ENCODE data around the gene PDCD11. TPM values are rescaled to one million over a fixed set of nuclear protein-coding genes. Genes with fewer than 3 reads are reported as not detected.

The PDCD11 gene
- total RNA-seq, 1 experiment from 2014 or later = 81.7 TPM

- no peak for DNase-seq (ENCODE audit: unreplicated experiment)
- H3K36me3 Mint-ChIP-seq (ENCODE audit: insufficient read depth, unreplicated experiment) = peaks cover 86% of the 10 kb centered on the region
- H3K4me3 Mint-ChIP-seq (ENCODE audit: unreplicated experiment) = no peak overlapping the region
- H3K27me3 Mint-ChIP-seq (ENCODE audit: insufficient read depth, unreplicated experiment) = no peaks in the 10 kb centered on the region
- TF ChIP-seq CTCF (IDR thresholded peaks at IDR 0.05; ENCODE audit: unreplicated experiment) = no peak
- intact Hi-C loops (cut with micrococcal nuclease) = no loop called here
- no peaks in the 10 kb centered on the region for H3K9me3 Mint-ChIP-seq (ENCODE audit: unreplicated experiment)
- no peaks in the 10 kb centered on the region for H3K4me1 Mint-ChIP-seq (ENCODE audit: insufficient read depth, unreplicated experiment)
- no TSS peak for BruUV-seq (replicated peaks)
- H3K27ac Mint-ChIP-seq (ENCODE audit: low read depth, unreplicated experiment) = no peak overlapping the region
- ChIA-PET CTCF (no interaction called here), POLR2A (interaction anchor here (1.3 to 1.5 kb wide), 2 partner anchors 13 to 15 kb away, joined by 4 to 7 read pairs; partner anchors contain the start of gene TAF5)
These were observed 13.7 kb upstream of the PDCD11 start for GRCh38 chr10:103382769-103383168.

DNA sequence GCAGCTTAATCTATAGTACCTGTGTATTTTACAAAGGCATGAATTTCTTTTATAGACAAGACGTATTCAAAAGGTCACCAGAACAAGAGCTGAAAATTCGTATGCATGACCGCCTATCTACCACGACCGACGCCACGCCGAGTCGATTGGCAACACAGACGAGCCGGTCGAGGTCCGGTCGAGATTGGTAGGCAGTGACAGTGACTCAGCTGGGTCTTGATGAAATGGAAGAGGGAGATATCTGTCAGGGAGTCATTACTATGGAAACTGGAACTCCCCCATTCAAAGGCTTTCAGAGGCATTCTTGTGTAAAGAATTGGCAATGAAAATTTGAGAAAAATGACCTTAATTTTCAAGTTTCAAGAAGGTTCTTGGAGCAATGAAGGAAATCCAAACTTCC, 2.2 kb upstream of the PDCD11 start:
- H3K4me1 Mint-ChIP-seq (ENCODE audit: insufficient read depth, unreplicated experiment) = peaks cover 21% of the 10 kb centered on the region
- no TSS peak for BruUV-seq (replicated peaks)
- TF ChIP-seq CTCF (IDR thresholded peaks at IDR 0.05; ENCODE audit: unreplicated experiment) = no peak
- H3K9me3 Mint-ChIP-seq (ENCODE audit: unreplicated experiment) = no peaks in the 10 kb centered on the region
- POLR2A ChIA-PET = interaction anchor here (1.2 to 5.7 kb wide), 2 partner anchors 20 to 26 kb away, joined by 4 to 62 read pairs; partner anchors contain the start of gene TAF5
- no peaks in the 10 kb centered on the region for H3K27me3 Mint-ChIP-seq (ENCODE audit: insufficient read depth, unreplicated experiment)
- no peak for DNase-seq (ENCODE audit: unreplicated experiment)
- peak overlapping the region; percentile 25 for H3K4me3 Mint-ChIP-seq (ENCODE audit: unreplicated experiment)
- CTCF ChIA-PET = interaction anchor here (0.6 to 0.7 kb wide), 2 partner anchors 27 to 87 kb away, joined by 3 to 5 read pairs; no protein-coding TSS in a partner anchor
- no peak overlapping the region for H3K27ac Mint-ChIP-seq (ENCODE audit: low read depth, unreplicated experiment)
- peaks cover 77% of the 10 kb centered on the region for H3K36me3 Mint-ChIP-seq (ENCODE audit: insufficient read depth, unreplicated experiment)
- intact Hi-C loops (cut with micrococcal nuclease) = no loop called here

GRCh38 chr10:103395754-103396066, 716 bp upstream of the PDCD11 start:
- no peak for TF ChIP-seq CTCF (IDR thresholded peaks at IDR 0.05; ENCODE audit: unreplicated experiment)
- Mint-ChIP-seq H3K9me3 (ENCODE audit: unreplicated experiment) (no peaks in the 10 kb centered on the region), H3K4me3 (ENCODE audit: unreplicated experiment) (peak overlapping the region; percentile 96), H3K36me3 (ENCODE audit: insufficient read depth, unreplicated experiment) (peaks cover 81% of the 10 kb centered on the region), H3K27ac (ENCODE audit: low read depth, unreplicated experiment) (peak overlapping the region; percentile 95), H3K4me1 (ENCODE audit: insufficient read depth, unreplicated experiment) (peaks cover 24% of the 10 kb centered on the region), H3K27me3 (ENCODE audit: insufficient read depth, unreplicated experiment) (no peaks in the 10 kb centered on the region)
- CTCF ChIA-PET = interaction anchor here (0.6 to 1.9 kb wide), 2 partner anchors 21 to 170 kb away, joined by 3 to 7 read pairs; no protein-coding TSS in a partner anchor
- intact Hi-C loops (cut with micrococcal nuclease) = loop anchor here (2.0 to 5.0 kb wide), 2 partner anchors 27 to 43 kb away; partner anchors contain the start of gene PCGF6
- peak; percentile 5 for DNase-seq (ENCODE audit: unreplicated experiment)
- no TSS peak for BruUV-seq (replicated peaks)
- POLR2A ChIA-PET = interaction anchor here (0.7 to 5.7 kb wide), 24 partner anchors 8 to 1577 kb away, joined by 3 to 62 read pairs (median 4); partner anchors contain the start of genes CNNM2, NEURL1, NT5C2 and OGA

GRCh38 chr10:103396789-103397087, 312 bp downstream of the PDCD11 start:
- Mint-ChIP-seq H3K36me3 (ENCODE audit: insufficient read depth, unreplicated experiment) (peaks cover 81% of the 10 kb centered on the region), H3K4me1 (ENCODE audit: insufficient read depth, unreplicated experiment) (peaks cover 24% of the 10 kb centered on the region), H3K27ac (ENCODE audit: low read depth, unreplicated experiment) (peak overlapping the region; percentile 95), H3K4me3 (ENCODE audit: unreplicated experiment) (peak overlapping the region; percentile 96), H3K9me3 (ENCODE audit: unreplicated experiment) (no peaks in the 10 kb centered on the region), H3K27me3 (ENCODE audit: insufficient read depth, unreplicated experiment) (no peaks in the 10 kb centered on the region)
- TF ChIP-seq CTCF (IDR thresholded peaks at IDR 0.05; ENCODE audit: unreplicated experiment) = no peak
- no peak for DNase-seq (ENCODE audit: unreplicated experiment)
- ChIA-PET CTCF (interaction anchor here (0.7 to 2.2 kb wide), 4 partner anchors 20 to 289 kb away, joined by 3 to 11 read pairs (median 5); no protein-coding TSS in a partner anchor), POLR2A (interaction anchor here (0.6 to 5.7 kb wide), 26 partner anchors 9 to 1579 kb away, joined by 3 to 62 read pairs (median 4); partner anchors contain the start of genes CNNM2, NEURL1, NT5C2 and OGA)
- intact Hi-C loops (cut with micrococcal nuclease) = loop anchor here (2.0 to 5.0 kb wide), 2 partner anchors 28 to 44 kb away; partner anchors contain the start of gene PCGF6
- TSS peak; percentile 72 for BruUV-seq (replicated peaks)

Data from MCF 10A (cell line).